ENCODE measurements around the gene ADAMTS12. TPM values are rescaled to one million over a fixed set of nuclear protein-coding genes. Genes with fewer than 3 reads are reported as not detected.

ADAMTS12 gene
- total and polyA plus RNA-seq, 8 donors: 0.31 to 4.2 (median 0.40) TPM

DNA sequence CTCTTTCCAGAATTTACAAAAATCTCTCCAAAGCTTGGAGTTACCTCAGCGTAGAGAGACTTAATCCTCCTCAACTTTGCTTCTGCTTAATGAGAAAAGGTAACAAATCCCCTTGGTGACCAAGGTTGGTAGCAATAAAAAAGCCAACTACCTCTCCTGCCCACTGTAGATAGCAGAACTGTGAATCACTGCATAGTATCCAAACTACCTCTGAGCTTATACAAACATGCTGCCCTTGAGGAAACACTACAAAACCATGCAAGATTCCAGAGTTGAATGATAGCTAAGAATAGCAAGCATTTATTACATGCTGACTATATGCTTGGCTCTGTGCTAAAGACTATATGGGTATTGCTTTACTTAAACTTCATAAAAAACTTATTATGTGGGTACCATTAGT lies 2.8 kb upstream of the ADAMTS12 start:
- FAIRE-seq (no peak), ATAC-seq (no peak), DNase-seq (no peak)
- H3K27ac ChIP-seq: no peak overlapping the region
- no peaks in the 10 kb centered on the region for H3K36me3 ChIP-seq
- intact Hi-C loops (cut with DNase I): no loop called here
- WGBS, 2 donors: 54 to 69% methylated on average over 1 of the region's 1 CpG
- no peaks in the 10 kb centered on the region for H3K4me1 ChIP-seq
- no peaks in the 10 kb centered on the region for H3K27me3 ChIP-seq
- H3K9me3 ChIP-seq: no peaks in the 10 kb centered on the region
- TF ChIP-seq CTCF (IDR thresholded peaks at IDR 0.05): no peak
- H3K4me3 ChIP-seq: no peak overlapping the region

GRCh38 chr5:33892620-33893137 lies 889 bp upstream of the ADAMTS12 start:
- no peak for TF ChIP-seq CTCF (IDR thresholded peaks at IDR 0.05)
- ATAC-seq (peak; percentile 51 to 73 (median 62)), DNase-seq (peak in 5 of 6 donors; percentile 31 to 65 (median 57)), FAIRE-seq (no peak)
- 22 to 24% methylated on average over 5 of the region's 5 CpGs for WGBS, 2 donors
- intact Hi-C loops (cut with DNase I): no loop called here
- H3K9me3 ChIP-seq: no peaks in the 10 kb centered on the region
- no peak overlapping the region for H3K4me3 ChIP-seq
- peaks cover 0 to 6% (median 0%) of the 10 kb centered on the region in 4 donors for H3K27me3 ChIP-seq
- H3K27ac ChIP-seq: no peak overlapping the region
- no peaks in the 10 kb centered on the region for H3K36me3 ChIP-seq
- no peaks in the 10 kb centered on the region for H3K4me1 ChIP-seq

DNA sequence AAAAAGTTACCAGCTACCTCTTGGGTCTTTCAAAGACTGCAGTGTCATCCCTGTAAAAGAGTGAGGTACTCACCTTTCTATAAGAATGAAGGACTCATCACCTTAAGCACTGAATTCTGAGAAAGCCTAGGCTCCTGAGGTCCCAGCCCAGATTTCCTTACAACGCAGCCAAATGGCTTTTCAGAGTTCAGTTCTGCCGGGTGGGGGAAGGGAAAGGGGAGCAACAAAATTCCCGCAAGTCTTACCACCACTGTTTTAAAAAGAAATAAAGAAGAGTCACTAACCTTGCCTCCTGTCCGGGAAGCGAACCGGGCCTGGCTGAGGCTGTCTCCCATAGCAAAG lies 373 bp downstream of the ADAMTS12 start:
- H3K27me3 ChIP-seq: peaks cover 0 to 6% (median 0%) of the 10 kb centered on the region in 4 donors
- H3K9me3 ChIP-seq: no peaks in the 10 kb centered on the region
- FAIRE-seq: no peak
- no peak for TF ChIP-seq CTCF (IDR thresholded peaks at IDR 0.05)
- H3K4me3 ChIP-seq: peak overlapping the region in 2 of 4 donors; percentile 12 to 40
- peak in 1 of 4 donors; percentile 15 for ATAC-seq
- no peak for DNase-seq
- intact Hi-C loops (cut with DNase I): no loop called here
- 17 to 18% methylated on average over 6 of the region's 6 CpGs for WGBS, 2 donors
- H3K4me1 ChIP-seq: no peaks in the 10 kb centered on the region
- no peak overlapping the region for H3K27ac ChIP-seq
- H3K36me3 ChIP-seq: no peaks in the 10 kb centered on the region

DNA sequence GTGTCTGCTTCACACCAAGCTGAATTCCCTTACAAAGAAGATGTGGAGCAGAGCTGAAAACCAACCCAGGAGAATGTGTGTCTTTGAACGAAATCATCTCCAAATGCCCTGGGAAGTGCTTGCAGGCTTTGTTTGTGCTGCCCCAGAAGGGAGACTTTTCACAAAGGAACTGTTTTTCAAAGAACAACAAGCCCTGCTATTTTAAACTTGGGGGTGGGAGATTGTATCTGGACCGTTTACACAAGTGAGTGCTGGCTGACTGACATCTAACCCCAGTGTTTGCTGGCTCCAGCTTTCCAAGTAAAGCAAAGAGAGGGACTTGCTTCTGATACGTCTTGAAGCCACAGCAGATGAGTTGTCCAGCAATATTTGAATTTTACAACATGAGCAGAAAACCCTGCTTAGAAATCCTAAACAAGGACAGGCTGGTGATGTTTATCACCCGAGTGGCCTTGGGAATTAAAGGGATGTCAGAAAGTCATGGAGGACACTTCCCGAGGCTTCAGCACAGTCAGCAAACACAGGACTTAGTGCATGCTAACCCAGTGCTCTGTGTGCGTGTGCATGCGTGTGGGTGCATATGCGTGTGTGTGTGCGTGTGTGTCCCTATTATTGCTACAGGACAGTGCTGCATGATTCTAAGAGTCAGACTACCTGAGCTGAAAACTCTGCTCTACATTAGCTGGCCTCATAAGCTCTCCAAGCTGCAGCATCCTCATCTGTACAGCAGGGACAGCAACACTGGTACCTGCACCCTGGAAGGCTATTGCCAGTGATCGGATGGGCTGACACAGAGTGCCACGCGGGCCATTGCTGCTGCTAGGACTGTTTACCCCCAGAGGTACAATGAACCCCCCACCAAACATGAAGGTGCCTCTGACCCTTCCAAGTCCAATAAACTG lies 1.4 kb downstream of the ADAMTS12 start:
- no peak for DNase-seq
- Histone ChIP-seq H3K9me3 (no peaks in the 10 kb centered on the region), H3K36me3 (no peaks in the 10 kb centered on the region), H3K27me3 (peaks cover 0 to 6% (median 0%) of the 10 kb centered on the region in 4 donors), H3K27ac (no peak overlapping the region), H3K4me3 (no peak overlapping the region), H3K4me1 (no peaks in the 10 kb centered on the region)
- intact Hi-C loops (cut with DNase I): no loop called here
- no peak for TF ChIP-seq CTCF (IDR thresholded peaks at IDR 0.05)
- WGBS, 2 donors: 42 to 54% methylated on average over 12 of the region's 12 CpGs
- no peak for FAIRE-seq
- ATAC-seq: no peak

GRCh38 chr5:33888587-33888986 lies 3.2 kb downstream of the ADAMTS12 start:
- no peak for TF ChIP-seq CTCF (IDR thresholded peaks at IDR 0.05)
- Histone ChIP-seq H3K4me1 (no peaks in the 10 kb centered on the region), H3K36me3 (no peaks in the 10 kb centered on the region), H3K27ac (no peak overlapping the region), H3K9me3 (no peaks in the 10 kb centered on the region), H3K4me3 (no peak overlapping the region), H3K27me3 (peaks cover 0 to 6% (median 0%) of the 10 kb centered on the region in 4 donors)
- DNase-seq (no peak), FAIRE-seq (no peak), ATAC-seq (no peak)
- WGBS, 2 donors: 35 to 36% methylated on average over 4 of the region's 4 CpGs
- intact Hi-C loops (cut with DNase I): no loop called here
